Stimulated activated CD4-positive, alpha-beta T cell treated with anti-CD3 and anti-CD28 coated beads, TNF-alpha, amount 100 ng/mL, for 24 hours (primary cell): Measurements from ENCODE around the gene SYTL3.
"Not testable (repeated sequence)": the region's sequence is repeated elsewhere in the genome, so short reads cannot be mapped to it uniquely, and the experiment has no call there.

Experiments
- DNase-seq, 3 experiments: peaks; one replicate each; pipeline ENCODE4 v3.0.0-alpha.2; 2020; ENCODE audit warnings: low read depth in 3 of 3

SYTL3 gene

GRCh38 chr6:158773581-158774449 lies 124.0 kb downstream of the SYTL3 start:
- DNase-seq: no peak

DNA sequence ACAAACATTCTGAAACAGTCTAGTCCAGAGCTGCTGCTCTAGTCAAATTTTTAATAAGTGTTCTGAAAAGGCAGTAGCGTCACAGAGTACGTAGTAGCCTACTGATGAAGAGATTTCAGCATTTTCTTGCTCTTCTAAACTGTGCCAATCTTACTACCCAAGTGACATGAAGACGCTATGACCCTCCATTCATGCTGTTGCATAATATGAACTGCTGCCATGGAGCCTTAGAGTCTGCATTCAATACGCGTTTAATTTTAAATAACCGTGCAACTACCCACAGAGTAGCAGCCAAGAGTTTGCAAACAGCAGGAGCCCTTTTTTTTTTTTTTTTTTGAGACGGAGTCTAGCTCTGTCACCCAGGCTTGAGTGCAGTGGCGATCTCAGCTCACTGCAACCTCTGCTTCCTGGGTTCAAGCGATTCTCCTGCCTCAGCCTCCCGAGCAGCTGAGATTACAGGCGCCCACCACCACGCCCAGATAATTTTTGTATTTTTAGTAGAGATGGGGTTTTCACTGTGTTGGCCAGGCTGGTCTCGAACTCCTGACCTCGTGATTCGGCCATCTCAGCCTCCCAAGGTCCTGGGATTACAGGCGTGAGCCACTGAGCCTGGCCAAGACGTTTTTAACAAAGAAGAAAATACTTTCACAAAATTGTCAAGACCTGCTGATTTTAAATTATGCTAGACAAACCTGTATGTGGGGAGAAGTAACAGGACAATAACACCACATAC lies 125.0 kb downstream of the SYTL3 start:
- no peak for DNase-seq

DNA sequence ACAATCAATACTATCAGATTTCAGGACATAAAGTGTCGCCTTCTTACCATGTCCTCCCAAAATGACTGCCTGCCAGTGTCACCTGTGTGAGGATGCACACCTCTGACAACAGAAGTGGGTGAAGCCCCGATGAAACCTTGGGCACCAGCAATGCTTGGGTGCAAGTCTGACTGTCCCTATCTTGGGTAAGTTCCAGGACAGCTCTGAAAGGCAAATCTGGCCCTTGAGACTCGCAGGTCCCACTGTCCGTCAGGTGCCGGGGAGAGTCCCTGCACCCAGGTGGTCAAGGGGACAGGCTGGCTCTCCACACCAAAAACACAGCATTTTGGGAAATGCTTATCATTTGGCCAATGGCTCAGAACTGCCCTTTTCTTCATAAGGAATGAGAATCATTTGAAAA lies 126.0 kb downstream of the SYTL3 start:
- DNase-seq: no peak

GRCh38 chr6:158776737-158777136 lies 126.9 kb downstream of the SYTL3 start:
- DNase-seq: no peak

DNA sequence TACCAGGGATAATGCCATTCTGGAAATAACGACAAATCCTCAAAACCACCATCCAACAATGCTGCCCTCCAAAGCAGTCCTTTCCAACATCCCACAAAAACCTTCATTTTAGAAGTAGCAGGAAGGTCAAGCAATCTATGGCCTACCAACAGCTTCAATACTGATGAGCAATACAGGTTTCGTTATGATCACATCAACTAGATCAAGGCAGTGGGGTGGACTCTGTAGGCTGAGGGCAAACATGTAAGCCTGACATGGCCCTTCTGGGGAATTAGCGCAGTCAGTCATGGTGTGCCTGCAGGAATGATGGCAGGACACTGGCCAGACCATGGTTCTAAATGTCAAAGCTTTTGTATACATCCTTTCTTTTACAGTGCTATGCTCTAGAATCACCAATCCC lies 127.7 kb downstream of the SYTL3 start:
- no peak for DNase-seq

DNA sequence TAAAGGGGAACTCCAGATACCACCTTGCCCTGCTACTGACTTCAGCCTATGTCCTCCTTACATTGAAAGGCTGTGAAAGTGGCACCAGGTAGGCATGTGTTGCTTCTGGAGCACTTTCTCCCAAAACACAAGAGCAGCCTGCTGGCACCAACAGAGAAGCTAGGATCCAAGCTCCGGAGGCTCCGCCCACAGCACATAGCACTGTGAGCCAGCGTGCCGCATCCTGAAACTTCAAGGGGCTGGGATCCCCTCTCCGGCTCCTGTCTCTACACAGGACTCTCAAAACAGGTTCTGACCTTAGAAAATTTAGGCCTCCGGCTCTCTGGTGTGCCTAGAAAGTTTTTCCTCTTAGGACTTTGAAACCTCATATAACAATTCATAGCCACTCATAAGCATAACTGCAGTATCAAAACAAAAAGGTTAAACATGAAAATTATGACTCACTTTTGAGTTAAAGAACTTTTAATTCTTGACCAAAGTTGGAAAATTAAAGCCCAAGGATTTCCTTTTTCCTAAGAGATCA lies 128.2 kb downstream of the SYTL3 start:
- no peak for DNase-seq

DNA sequence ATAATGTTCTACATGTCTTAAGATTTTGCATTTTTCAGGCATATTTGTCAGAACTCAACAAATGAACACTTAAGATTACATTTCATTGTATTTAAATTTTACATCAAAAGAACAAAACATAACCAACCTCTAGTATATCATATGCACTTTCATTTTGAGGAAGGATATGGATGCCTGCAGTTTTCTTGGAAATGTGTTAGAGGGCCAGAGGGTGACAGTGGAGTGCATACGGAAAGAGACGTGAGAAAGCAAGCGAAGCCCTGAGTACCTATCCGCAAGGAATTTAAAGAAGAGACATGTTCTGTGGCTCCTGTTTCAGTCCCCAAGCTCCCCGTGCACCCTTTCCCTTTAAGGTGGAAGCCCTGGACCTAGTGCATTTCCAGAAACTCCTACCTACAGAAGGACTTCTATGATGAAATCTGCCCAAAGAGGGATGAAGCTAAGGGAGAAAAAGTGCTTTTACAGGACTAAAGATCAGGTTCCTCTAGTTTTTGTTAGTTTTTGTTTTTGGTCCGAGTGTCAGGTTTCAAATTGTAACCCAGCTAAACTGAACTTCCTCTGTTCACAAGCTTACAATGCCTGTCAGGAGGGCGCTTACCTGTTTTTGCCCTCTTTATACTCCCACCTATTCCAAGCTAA lies 130.5 kb downstream of the SYTL3 start:
- DNase-seq: no peak

DNA sequence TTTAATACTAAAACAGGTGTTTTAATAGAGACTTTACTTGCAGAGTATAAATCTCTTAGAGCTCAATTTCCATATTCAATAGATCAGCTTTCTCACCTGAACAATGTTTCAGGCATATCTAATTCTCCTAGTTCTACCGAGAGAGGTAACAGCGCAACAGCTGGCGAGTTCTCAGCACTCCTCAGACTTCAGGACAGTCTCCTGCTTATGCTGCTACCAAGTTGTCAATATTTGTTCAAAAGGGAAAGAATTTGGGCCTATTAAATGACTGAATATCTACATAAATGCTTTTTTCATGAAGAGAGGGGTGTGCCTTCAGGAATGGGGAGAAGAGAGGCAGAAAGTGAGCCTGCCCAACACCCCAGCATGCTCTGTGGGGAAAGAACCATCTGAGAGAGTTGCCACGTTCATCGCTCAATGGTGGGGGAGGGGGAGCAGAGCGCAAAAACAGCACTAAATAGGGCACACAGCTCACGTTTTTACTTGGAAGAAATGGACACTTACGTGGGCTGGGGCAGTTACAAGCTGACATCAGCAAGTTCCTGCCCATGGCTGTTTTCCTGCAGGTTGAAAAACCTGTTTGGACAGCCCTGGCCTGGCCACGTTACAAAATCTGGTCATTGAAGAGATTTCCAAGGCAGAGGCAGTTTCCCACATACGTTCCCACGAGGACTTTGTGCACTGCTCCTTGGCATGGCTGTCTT lies 131.3 kb downstream of the SYTL3 start:
- no peak for DNase-seq

- DNase-seq: no peak
Observed at GRCh38 chr6:158781692-158782373, 132.0 kb downstream of the SYTL3 start.

DNA sequence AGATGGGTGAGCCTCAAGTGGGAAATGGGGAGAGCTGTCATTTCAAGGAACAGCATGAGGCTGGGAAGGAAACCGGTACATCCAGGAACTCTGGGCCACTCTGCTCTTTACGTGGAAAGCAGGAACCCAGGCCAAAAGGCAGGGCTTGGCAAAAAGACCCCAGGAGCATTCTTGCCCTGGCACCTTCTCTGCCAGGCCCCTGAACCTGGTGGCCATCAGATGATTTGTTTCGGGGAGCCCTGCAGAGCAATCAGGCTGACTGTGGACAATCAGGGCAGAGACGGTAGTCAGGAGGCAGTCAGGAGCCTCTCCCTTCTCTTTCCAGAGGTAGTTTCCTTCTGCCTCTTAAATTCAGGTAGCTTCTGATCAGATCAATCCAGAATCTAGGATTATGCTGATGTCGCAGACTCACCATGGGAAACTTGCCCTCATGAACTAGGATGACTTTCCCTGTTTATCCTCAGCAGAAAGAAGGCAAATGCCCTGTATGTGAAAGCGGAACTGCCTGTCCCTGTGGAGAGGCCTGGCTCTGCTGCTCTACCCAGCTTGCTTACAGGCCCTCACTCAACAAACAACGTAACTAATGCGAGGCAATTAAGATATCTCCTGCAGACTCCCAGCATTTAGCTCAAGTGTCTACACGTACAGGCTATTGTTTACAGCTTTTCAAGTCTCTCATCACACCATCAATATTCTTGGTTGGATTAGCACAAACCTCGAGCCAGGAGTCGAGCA lies 132.7 kb downstream of the SYTL3 start:
- no peak for DNase-seq

DNA sequence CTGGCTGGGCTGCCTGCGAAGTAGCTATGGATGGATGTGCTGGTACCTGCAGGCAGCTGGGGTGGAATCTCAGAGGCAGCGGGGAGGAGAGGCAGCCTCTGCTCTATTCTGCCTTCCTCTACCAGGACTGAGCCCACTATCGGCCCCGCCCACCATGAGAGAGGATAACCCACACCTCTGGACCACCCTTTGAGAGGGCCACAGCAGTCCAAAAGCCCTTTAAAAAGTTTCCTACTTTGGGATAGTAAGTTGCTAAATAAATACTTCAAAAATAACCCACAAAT lies 133.3 kb downstream of the SYTL3 start:
- no peak for DNase-seq

DNA sequence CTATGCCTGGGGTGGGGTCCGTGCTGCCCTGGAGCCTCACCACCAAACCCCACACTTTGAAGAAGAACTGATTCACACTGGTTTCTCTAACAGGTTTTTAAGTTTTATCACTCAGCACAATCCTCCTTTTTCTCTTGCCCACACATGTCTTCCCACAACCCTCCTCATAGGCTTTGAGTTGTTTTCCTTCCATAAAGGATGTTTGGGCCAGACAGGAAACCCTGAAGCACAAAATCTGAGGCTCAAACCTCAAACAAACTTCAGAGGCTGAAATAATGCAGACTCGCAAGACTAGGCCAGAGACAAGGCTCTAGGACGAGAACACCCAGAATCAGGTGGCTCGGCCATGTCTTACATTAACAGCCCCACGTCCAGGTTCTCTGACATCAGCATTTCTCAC lies 134.0 kb downstream of the SYTL3 start:
- no peak for DNase-seq

GRCh38 chr6:158784505-158784904 lies 134.7 kb downstream of the SYTL3 start:
- no peak for DNase-seq

- DNase-seq: no peak
Observed at GRCh38 chr6:158785036-158785435, 135.2 kb downstream of the SYTL3 start.

DNA sequence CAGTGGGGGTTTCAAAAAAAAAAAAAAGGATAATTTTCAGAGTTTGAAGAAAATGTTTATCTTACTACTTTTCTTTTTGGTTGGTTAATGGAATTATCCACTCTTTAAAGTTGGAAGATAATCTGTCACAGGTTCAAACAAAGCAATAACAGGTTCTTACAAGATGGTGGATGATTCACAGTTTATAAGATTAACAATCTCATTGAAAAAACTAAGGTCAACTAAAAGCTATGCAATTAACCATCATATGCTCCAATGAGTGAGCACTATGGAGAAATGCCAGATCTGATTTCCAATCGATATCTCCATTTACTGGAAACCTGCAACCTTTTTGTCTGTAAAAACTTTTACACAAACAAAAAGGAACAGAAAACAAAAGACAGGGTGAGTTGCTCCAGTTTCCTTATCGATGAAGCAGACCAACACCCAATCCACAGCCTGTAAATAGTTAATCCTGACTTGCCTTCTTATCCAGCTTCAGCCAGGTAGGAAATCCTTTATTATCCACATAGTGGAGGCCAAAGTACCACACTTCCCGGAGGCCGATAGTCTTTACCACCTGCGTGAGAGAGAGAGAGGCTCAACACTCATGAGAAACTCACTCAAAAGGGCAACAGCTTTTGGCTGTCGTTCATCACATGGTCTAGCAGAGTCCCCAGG lies 136.9 kb downstream of the SYTL3 start:
- no peak for DNase-seq

GRCh38 chr6:158787395-158787794 lies 137.5 kb downstream of the SYTL3 start:
- DNase-seq: no peak

- no peak for DNase-seq
Observed at GRCh38 chr6:158789115-158789917, 139.5 kb downstream of the SYTL3 start.

DNA sequence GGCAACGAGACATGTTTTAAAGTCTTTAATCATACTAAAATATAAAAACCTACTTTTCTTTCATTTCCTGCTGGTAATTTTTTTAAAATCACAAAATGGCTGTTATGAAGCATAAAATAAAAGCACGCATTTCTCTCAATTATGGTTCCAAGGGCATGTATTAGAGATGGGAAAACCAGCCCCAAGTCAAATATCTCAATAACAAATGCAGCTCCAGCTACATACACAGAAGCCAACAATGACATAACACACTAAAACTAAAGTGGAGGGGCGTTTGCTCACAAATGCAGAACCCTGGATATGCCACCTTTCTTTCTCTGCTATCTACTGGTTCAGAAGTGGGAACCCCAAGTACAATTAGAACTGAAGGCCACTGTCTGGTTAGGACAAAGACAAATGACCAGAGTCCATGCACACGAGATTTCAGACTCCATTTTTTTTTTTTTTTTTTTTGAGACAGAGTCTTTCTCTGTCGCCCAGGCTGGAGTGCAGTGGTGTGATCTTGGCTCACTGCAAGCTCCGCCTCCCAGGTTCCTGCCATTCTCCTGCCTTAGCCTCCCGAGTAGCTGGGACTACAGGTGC lies 141.5 kb downstream of the SYTL3 start:
- DNase-seq: no peak

DNA sequence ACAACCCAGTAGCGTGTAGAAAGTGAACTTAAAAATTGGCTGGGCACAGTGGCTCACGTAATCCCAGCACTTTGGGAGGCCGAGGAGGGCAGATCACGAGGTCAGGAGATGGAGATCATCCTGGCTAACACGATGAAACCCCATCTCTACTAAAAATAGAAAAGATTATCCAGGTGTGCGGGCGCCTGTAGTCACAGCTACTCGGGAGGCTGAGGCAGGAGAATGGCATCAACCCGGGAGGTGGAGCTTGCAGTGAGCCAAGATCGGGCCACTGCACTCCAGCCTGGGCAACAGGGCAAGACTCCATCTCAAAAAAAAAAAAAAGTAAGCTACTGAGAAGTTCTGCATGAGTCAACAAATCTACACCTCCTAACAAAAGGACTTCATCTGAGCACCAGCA lies 142.7 kb downstream of the SYTL3 start:
- DNase-seq: not testable (repeated sequence)
